ENCODE measurements around the gene TSSK6.

TSSK6 gene

GRCh38 chr19:19544954-19545591, 29.7 kb upstream of the TSSK6 start:
- H2AFZ ChIP-seq (ENCODE audit: low read depth, low read length, severe bottlenecking), result no peak overlapping the region
- H3K79me2 ChIP-seq (ENCODE audit: insufficient read depth, low read length), result no peaks in the 10 kb centered on the region
- no peaks in the 10 kb centered on the region for H3F3A ChIP-seq (ENCODE audit: insufficient read depth)
- no peak overlapping the region for H3K4me3 ChIP-seq (ENCODE audit: insufficient read depth, low read length, poor library complexity, severe bottlenecking)
- H3K4me2 ChIP-seq (ENCODE audit: low read depth, low read length, poor library complexity, severe bottlenecking), result no peak overlapping the region
- no peak overlapping the region for H3K9ac ChIP-seq (ENCODE audit: low read length)
- H3K27ac ChIP-seq (ENCODE audit: low read depth, low read length), result no peak overlapping the region
- no peaks in the 10 kb centered on the region for H3K9me2 ChIP-seq (replicated peaks; ENCODE audit: insufficient read depth, low read length)
- H3K36me3 ChIP-seq (ENCODE audit: low read length), result no peaks in the 10 kb centered on the region
- H4K20me1 ChIP-seq (ENCODE audit: low read depth, low read length), result no peaks in the 10 kb centered on the region
- no peaks in the 10 kb centered on the region for H3K9me3 ChIP-seq (ENCODE audit: insufficient read depth, low read length)
- TF ChIP-seq EZH2phosphoT487 (conservative IDR thresholded peaks at IDR 0.05; ENCODE audit: low read length), result no peak
- TF ChIP-seq, protein P1, sequence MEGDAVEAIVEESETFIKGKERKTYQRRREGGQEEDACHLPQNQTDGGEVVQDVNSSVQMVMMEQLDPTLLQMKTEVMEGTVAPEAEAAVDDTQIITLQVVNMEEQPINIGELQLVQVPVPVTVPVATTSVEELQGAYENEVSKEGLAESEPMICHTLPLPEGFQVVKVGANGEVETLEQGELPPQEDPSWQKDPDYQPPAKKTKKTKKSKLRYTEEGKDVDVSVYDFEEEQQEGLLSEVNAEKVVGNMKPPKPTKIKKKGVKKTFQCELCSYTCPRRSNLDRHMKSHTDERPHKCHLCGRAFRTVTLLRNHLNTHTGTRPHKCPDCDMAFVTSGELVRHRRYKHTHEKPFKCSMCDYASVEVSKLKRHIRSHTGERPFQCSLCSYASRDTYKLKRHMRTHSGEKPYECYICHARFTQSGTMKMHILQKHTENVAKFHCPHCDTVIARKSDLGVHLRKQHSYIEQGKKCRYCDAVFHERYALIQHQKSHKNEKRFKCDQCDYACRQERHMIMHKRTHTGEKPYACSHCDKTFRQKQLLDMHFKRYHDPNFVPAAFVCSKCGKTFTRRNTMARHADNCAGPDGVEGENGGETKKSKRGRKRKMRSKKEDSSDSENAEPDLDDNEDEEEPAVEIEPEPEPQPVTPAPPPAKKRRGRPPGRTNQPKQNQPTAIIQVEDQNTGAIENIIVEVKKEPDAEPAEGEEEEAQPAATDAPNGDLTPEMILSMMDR (IDR thresholded peaks at IDR 0.05; ENCODE audit: insufficient read depth, low read length, poor library complexity, severe bottlenecking), result no peak
- no peaks in the 10 kb centered on the region for H3K27me3 ChIP-seq (ENCODE audit: low read length)

DNA sequence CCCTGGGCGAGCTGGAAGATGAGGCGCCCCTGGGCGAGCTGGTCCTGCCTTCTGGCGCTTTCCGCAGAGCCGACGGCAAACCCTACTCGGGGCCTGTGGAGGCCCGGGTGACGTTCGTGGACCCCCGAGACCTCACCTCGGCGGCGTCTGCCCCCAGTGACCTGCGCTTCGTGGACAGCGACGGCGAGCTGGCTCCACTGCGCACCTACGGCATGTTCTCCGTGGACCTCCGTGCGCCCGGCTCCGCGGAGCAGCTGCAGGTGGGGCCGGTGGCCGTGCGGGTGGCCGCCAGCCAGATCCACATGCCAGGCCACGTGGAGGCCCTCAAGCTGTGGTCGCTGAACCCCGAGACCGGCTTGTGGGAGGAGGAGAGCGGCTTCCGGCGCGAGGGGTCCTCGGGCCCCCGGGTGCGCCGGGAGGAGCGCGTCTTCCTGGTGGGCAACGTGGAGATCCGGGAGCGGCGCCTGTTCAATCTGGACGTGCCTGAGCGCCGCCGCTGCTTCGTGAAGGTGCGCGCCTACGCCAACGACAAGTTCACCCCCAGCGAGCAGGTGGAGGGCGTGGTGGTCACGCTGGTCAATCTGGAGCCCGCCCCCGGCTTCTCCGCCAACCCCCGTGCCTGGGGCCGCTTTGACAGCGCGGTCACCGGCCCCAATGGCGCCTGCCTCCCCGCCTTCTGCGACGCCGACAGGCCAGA, 29.1 kb upstream of the TSSK6 start:
- Histone ChIP-seq H3K9me2 (replicated peaks; ENCODE audit: insufficient read depth, low read length) (no peaks in the 10 kb centered on the region), H3K79me2 (ENCODE audit: insufficient read depth, low read length) (no peaks in the 10 kb centered on the region), H3K27me3 (ENCODE audit: low read length) (no peaks in the 10 kb centered on the region), H3K36me3 (ENCODE audit: low read length) (no peaks in the 10 kb centered on the region), H3F3A (ENCODE audit: insufficient read depth) (no peaks in the 10 kb centered on the region), H3K4me2 (ENCODE audit: low read depth, low read length, poor library complexity, severe bottlenecking) (no peak overlapping the region), H2AFZ (ENCODE audit: low read depth, low read length, severe bottlenecking) (no peak overlapping the region), H3K9ac (ENCODE audit: low read length) (no peak overlapping the region), H3K9me3 (ENCODE audit: insufficient read depth, low read length) (no peaks in the 10 kb centered on the region), H3K27ac (ENCODE audit: low read depth, low read length) (no peak overlapping the region), H4K20me1 (ENCODE audit: low read depth, low read length) (no peaks in the 10 kb centered on the region), H3K4me3 (ENCODE audit: insufficient read depth, low read length, poor library complexity, severe bottlenecking) (no peak overlapping the region)
- TF ChIP-seq, protein P1 (IDR thresholded peaks at IDR 0.05; ENCODE audit: insufficient read depth, low read length, poor library complexity, severe bottlenecking), result no peak
- no peak for TF ChIP-seq EZH2phosphoT487 (conservative IDR thresholded peaks at IDR 0.05; ENCODE audit: low read length)

DNA sequence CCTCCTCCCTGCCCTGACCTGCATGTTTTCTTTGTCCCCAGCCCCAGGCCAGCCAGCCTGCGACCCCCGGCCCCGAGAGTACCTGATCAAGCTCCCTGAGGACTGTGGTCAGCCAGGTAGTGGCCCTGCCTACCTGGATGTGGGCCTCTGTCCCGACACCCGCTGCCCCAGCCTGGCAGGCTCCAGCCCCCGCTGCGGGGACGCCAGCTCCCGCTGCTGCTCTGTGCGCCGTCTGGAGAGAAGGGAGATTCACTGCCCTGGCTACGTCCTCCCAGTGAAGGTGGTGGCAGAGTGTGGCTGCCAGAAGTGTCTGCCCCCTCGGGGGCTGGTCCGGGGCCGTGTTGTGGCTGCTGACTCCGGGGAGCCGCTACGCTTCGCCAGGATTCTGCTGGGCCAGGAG, 28.3 kb upstream of the TSSK6 start:
- TF ChIP-seq EZH2phosphoT487 (conservative IDR thresholded peaks at IDR 0.05; ENCODE audit: low read length), result no peak
- TF ChIP-seq, protein P1 (IDR thresholded peaks at IDR 0.05; ENCODE audit: insufficient read depth, low read length, poor library complexity, severe bottlenecking), result no peak

More for the DNA sequence above, 28.3 kb upstream of the TSSK6 start:
- Histone ChIP-seq H3K9me3 (ENCODE audit: insufficient read depth, low read length) (no peaks in the 10 kb centered on the region), H3K4me2 (ENCODE audit: low read depth, low read length, poor library complexity, severe bottlenecking) (no peak overlapping the region), H2AFZ (ENCODE audit: low read depth, low read length, severe bottlenecking) (no peak overlapping the region), H3K4me3 (ENCODE audit: insufficient read depth, low read length, poor library complexity, severe bottlenecking) (no peak overlapping the region), H3K36me3 (ENCODE audit: low read length) (no peaks in the 10 kb centered on the region), H3K79me2 (ENCODE audit: insufficient read depth, low read length) (no peaks in the 10 kb centered on the region), H3F3A (ENCODE audit: insufficient read depth) (no peaks in the 10 kb centered on the region), H3K27ac (ENCODE audit: low read depth, low read length) (no peak overlapping the region), H3K9ac (ENCODE audit: low read length) (no peak overlapping the region), H4K20me1 (ENCODE audit: low read depth, low read length) (no peaks in the 10 kb centered on the region), H3K27me3 (ENCODE audit: low read length) (no peaks in the 10 kb centered on the region), H3K9me2 (replicated peaks; ENCODE audit: insufficient read depth, low read length) (no peaks in the 10 kb centered on the region)

Measured in SU-DHL-6 (cell line).